NCI-H2107 treated with DMSO at 0.1 percent for 48 hours (cell line): Measurements from ENCODE around the gene ZNF474.
A peak's percentile ranks its signal among the peaks of the same experiment; 100 is the strongest.
"Not testable (repeated sequence)": the region's sequence is repeated elsewhere in the genome, so short reads cannot be mapped to it uniquely, and the experiment has no call there.

Source experiments
- DNase-seq: peaks from one replicate; lab custom pipeline; 2025; ENCODE audit not compliant: unreplicated experiment; lab: John Stamatoyannopoulos, UW

The ZNF474 gene

DNA sequence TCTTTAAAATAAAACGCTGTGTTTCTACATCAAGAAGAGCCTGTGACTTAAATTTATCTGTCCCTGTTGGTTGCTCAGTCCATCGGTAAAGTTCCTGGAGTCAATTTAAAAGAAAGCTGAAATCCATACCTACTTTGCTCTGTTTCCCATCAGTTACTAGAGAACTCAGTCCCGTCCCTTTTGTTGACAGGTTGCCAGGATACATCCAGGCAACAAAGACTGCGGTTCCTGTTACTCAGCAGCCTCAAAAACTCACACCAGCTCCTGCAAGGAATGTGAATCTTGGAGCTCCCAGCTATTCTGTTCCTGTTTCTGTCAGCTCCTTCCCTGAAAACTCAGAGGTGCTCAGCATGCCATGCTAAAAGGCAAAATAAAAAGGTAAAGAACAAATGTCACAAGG, at the start of gene ZNF474:
Gene ZNF474, plus strand, starts transcription at position 241 of the 400 bp plus-strand sequence. CDS start 22,445 bp downstream, outside the sequence.
- DNase-seq, result peak; percentile 53

DNA sequence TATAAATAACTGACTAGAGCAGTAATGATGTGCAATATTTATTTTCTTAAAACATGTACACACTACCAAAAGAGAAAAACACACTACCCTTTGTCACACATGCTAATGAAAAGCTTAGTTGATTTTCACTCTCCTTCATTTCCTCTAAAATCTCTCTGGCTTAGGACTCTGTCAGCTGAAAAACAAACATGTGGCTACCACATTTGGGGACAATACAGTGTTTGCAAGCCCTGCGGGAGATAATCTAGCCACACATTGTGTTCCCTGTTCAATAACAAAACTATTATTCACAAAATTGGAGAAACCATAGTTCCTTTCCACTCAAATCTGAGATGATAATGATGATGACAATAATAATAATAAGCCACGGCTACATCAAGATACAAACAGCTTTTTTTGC, 47.8 kb upstream of the ZNF474 start:
- DNase-seq, result no peak

GRCh38 chr5:122083535-122083934, 45.8 kb upstream of the ZNF474 start:
- DNase-seq, result no peak

GRCh38 chr5:122085041-122085440, 44.3 kb upstream of the ZNF474 start:
- no peak for DNase-seq

- DNase-seq, result peak; percentile 3
Measured at GRCh38 chr5:122089096-122090013, 40.0 kb upstream of the ZNF474 start.

GRCh38 chr5:122091936-122092600, 37.3 kb upstream of the ZNF474 start:
- DNase-seq, result no peak

- no peak for DNase-seq
Measured at GRCh38 chr5:122093415-122094180, 35.7 kb upstream of the ZNF474 start.

- not testable (repeated sequence) for DNase-seq
Measured at GRCh38 chr5:122094251-122094650, 35.1 kb upstream of the ZNF474 start.

DNA sequence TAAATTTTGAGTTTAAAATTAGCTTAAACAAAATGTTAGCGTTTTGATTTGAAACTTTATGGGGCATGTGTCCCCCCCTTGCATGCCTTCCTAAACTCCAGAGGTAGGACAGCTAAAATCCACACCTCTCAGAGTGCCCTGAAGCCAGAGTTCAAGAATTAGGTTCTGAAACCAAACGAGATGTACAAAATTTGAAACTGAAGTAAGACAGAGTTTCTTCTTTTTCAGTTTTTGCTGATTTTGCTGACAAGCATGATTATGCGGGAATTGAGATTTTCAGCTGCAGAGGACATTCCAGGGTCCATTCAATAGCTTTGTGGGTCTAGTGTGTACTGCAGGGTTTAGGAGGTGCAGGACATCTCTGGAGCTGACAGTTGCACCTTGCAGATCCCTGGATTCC, 34.2 kb upstream of the ZNF474 start:
- DNase-seq, result no peak

- DNase-seq, result no peak
Measured at GRCh38 chr5:122097391-122097790, 32.0 kb upstream of the ZNF474 start.

GRCh38 chr5:122099060-122099790, 30.1 kb upstream of the ZNF474 start:
- no peak for DNase-seq

GRCh38 chr5:122101636-122102285, 27.6 kb upstream of the ZNF474 start:
- no peak for DNase-seq

GRCh38 chr5:122102825-122103224, 26.5 kb upstream of the ZNF474 start:
- DNase-seq, result no peak

- no peak for DNase-seq
Measured at GRCh38 chr5:122105909-122106308, 23.4 kb upstream of the ZNF474 start.

DNA sequence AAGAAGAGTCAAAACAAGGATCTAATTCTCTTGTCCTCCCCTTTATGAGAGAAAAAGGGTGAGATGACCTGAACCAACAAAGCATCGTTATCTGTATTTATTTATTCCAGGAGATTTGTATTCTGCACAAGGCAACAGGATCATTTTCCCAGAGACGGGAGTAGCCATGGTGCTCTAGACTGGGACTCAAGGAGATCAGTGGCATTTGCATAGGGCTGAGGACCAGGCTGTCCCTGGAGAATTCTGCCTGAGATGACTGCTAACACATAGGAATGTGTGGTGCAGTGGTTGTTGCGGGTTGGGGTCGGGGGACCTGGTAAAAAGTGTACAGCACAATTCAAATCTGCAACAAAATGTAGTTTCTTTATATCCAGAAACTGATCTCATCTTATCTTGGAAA, 22.3 kb upstream of the ZNF474 start:
- no peak for DNase-seq

DNA sequence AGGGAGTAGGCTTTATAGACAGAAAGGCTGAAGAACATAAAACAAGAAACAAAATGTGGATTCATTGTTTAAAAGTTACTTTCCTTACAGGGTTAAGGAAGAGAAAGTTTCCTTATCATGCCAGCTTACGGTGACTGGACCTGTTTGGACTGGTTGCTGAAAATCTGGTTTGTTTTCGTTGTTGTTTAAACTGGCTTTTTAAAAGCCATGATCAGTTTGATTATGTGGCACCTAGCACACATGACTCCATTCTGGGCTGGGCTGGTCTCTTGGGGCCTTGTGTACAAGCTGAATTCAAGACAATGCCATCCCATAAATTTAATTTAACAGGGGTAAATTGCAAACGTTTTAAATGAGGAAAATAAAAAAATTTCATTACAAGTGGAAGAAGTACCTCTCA, 18.4 kb upstream of the ZNF474 start:
- no peak for DNase-seq

- no peak for DNase-seq
Measured at GRCh38 chr5:122111460-122111859, 17.9 kb upstream of the ZNF474 start.

DNA sequence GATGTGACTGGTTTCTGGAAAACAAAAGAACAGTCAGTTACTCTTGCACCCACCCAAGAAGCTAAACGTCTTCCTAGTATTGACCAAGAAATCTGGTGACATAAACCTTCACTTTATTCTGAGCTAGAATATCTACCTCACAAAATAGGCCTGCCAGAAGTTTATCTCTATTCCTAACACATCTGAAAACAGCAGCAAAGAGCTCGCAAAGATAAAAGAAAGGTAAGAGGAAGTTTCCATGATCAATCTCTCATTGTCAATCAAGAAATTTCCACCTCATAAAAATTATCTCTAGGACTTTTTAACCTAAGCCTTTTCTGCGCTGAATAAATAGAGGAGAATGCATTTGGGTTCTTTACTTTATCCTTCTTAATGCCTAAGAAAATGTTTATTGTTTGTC, 17.3 kb upstream of the ZNF474 start:
- DNase-seq, result no peak

GRCh38 chr5:122112733-122113558, 16.4 kb upstream of the ZNF474 start:
- no peak for DNase-seq
